ENCODE measurements around the gene PLEKHG1.

Gene PLEKHG1

DNA sequence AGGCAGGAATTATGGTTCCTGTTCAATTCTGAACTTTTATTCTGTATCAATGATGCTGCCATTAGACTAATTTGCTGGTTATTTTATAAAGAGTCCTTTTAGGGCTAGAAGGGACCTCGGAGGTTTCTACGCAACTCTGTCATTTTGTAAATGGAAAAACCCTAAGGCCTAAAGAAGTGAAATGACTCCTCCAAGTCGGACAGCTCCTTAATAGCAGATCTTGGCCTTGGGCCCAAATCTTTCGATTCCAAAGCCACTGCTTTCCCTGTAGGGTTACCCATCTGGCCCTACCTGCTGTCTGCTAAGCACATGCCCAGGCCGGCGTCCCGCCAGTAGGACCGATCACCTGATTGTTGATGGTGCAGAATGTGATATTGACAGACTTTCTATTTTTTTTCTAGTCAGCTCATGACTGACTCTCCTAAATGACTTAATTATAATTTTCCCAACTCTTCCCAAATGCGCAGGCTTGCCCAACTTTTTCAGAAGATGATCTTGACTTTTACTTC lies 40.2 kb downstream of the PLEKHG1 start:
- Histone ChIP-seq H3K79me2 (ENCODE audit: insufficient read depth, low read length) (peaks cover 98% of the 10 kb centered on the region), H3K4me3 (ENCODE audit: low read depth, low read length, poor library complexity, severe bottlenecking) (peak overlapping the region; percentile 33), H3F3A (ENCODE audit: insufficient read depth, low read length) (peaks cover 4% of the 10 kb centered on the region; the same call in 1 of the 2 replicates), H3K36me3 (ENCODE audit: insufficient read depth, low read length) (peaks cover 54% of the 10 kb centered on the region; the same call in 1 of the 2 replicates), H3K4me2 (ENCODE audit: low read length) (peak overlapping the region; percentile 66), H3K9me3 (ENCODE audit: low read length) (no peaks in the 10 kb centered on the region), H3K9me2 (ENCODE audit: low read depth, low read length) (no peaks in the 10 kb centered on the region), H3K27me3 (ENCODE audit: insufficient read depth, low read length) (no peaks in the 10 kb centered on the region), H2AFZ (ENCODE audit: low read length) (no peak overlapping the region), H3K27ac (ENCODE audit: low read depth, low read length, poor library complexity, severe bottlenecking) (peak overlapping the region; percentile 82), H3K4me1 (ENCODE audit: insufficient read depth, low read length, severe bottlenecking) (peaks cover 97% of the 10 kb centered on the region), H4K20me1 (ENCODE audit: insufficient read depth, low read length) (no peaks in the 10 kb centered on the region), H3K9ac (ENCODE audit: low read length) (peak overlapping the region; percentile 53; the same call in 1 of the 2 replicates)
- TF ChIP-seq EZH2 (IDR thresholded peaks at IDR 0.05; ENCODE audit: borderline replicate concordance, low read length): no peak
- TF ChIP-seq, protein P1, sequence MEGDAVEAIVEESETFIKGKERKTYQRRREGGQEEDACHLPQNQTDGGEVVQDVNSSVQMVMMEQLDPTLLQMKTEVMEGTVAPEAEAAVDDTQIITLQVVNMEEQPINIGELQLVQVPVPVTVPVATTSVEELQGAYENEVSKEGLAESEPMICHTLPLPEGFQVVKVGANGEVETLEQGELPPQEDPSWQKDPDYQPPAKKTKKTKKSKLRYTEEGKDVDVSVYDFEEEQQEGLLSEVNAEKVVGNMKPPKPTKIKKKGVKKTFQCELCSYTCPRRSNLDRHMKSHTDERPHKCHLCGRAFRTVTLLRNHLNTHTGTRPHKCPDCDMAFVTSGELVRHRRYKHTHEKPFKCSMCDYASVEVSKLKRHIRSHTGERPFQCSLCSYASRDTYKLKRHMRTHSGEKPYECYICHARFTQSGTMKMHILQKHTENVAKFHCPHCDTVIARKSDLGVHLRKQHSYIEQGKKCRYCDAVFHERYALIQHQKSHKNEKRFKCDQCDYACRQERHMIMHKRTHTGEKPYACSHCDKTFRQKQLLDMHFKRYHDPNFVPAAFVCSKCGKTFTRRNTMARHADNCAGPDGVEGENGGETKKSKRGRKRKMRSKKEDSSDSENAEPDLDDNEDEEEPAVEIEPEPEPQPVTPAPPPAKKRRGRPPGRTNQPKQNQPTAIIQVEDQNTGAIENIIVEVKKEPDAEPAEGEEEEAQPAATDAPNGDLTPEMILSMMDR (IDR thresholded peaks at IDR 0.05; ENCODE audit: low read length): no peak

DNA sequence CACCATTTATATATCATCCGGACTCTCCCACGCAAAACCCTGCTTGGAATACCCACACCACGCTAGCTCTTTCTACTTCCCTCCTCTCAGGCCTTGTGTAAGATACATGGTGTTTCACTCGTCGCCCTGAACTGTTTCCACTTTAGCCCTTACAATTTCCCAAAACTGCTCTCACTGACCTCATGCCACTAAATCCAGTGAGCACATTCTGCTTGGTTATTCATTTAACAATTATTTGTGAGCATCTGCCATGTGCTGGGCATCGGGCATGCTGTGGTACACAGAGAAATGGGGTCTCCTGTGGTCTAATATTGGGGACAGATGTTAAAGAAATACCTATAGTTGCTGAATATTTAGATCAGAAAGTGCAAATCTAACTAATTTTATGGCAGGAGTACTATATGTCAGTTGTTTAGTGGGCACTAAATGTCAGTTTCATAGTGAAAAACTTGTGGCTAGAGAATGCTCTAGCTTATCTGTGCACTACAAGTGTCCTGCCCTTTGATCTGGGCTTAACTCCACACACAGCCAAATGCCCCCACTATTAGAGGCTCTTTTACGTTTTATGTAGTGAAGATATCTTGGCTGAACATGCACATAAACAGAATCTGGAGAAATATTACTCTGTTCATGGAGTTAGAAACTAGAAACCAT lies 41.0 kb downstream of the PLEKHG1 start:
- Histone ChIP-seq H3K9me2 (ENCODE audit: low read depth, low read length) (no peaks in the 10 kb centered on the region), H2AFZ (ENCODE audit: low read length) (no peak overlapping the region), H4K20me1 (ENCODE audit: insufficient read depth, low read length) (no peaks in the 10 kb centered on the region), H3F3A (ENCODE audit: insufficient read depth, low read length) (peaks cover 4% of the 10 kb centered on the region; the same call in 1 of the 2 replicates), H3K4me2 (ENCODE audit: low read length) (peak overlapping the region; percentile 66), H3K79me2 (ENCODE audit: insufficient read depth, low read length) (peaks cover 98% of the 10 kb centered on the region), H3K4me3 (ENCODE audit: low read depth, low read length, poor library complexity, severe bottlenecking) (peak overlapping the region; percentile 33), H3K27me3 (ENCODE audit: insufficient read depth, low read length) (no peaks in the 10 kb centered on the region), H3K9ac (ENCODE audit: low read length) (peak overlapping the region; percentile 53), H3K9me3 (ENCODE audit: low read length) (no peaks in the 10 kb centered on the region), H3K4me1 (ENCODE audit: insufficient read depth, low read length, severe bottlenecking) (peaks cover 97% of the 10 kb centered on the region), H3K36me3 (ENCODE audit: insufficient read depth, low read length) (peaks cover 57% of the 10 kb centered on the region; the same call in 1 of the 2 replicates), H3K27ac (ENCODE audit: low read depth, low read length, poor library complexity, severe bottlenecking) (peak overlapping the region; percentile 82)
- no peak for TF ChIP-seq EZH2 (IDR thresholded peaks at IDR 0.05; ENCODE audit: borderline replicate concordance, low read length)
- TF ChIP-seq, protein P1 (IDR thresholded peaks at IDR 0.05; ENCODE audit: low read length): no peak

DNA sequence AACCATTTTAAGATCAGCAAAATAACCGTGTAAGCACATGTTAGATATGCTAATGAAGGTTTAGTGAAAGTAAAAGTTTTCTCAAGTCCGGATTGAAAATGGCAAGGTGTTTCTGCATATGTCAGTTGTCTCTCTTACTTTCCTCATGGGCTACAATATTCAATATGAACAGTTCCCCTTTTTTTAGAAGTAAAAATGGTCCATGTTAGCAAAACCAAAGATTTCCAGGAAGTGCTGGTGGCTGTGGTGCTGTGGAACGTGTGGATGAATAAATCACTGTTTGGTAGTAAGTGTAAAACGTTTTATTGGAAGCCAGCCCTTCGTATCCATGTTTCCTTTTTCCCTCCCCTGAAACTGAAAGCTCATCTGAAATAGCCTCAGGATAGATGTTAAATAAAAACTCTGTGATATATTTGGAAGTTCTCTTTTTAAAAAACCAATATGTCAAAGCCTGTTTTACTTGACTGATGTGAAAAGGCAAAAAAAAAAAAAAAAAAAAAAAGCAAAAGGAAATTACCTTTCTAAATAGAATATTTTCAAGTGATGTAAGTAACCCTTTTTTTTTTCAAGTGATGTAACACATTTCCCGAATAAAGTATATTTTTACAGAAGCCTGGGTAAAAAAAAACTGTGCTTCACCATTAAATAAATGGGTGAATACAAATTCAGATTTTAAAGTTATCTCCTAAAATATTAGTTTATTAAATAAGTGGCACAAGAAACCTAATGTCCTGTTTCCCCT lies 41.9 kb downstream of the PLEKHG1 start:
- Histone ChIP-seq H3K9ac (ENCODE audit: low read length) (peak overlapping the region; percentile 53), H3F3A (ENCODE audit: insufficient read depth, low read length) (peaks cover 4% of the 10 kb centered on the region; the same call in 1 of the 2 replicates), H3K4me2 (ENCODE audit: low read length) (peak overlapping the region; percentile 66), H3K36me3 (ENCODE audit: insufficient read depth, low read length) (peaks cover 57% of the 10 kb centered on the region; the same call in 1 of the 2 replicates), H3K9me3 (ENCODE audit: low read length) (no peaks in the 10 kb centered on the region), H2AFZ (ENCODE audit: low read length) (no peak overlapping the region), H3K79me2 (ENCODE audit: insufficient read depth, low read length) (peaks cover 98% of the 10 kb centered on the region), H3K4me3 (ENCODE audit: low read depth, low read length, poor library complexity, severe bottlenecking) (peak overlapping the region; percentile 19), H3K27ac (ENCODE audit: low read depth, low read length, poor library complexity, severe bottlenecking) (peak overlapping the region; percentile 82), H3K9me2 (ENCODE audit: low read depth, low read length) (no peaks in the 10 kb centered on the region), H3K4me1 (ENCODE audit: insufficient read depth, low read length, severe bottlenecking) (peaks cover 97% of the 10 kb centered on the region), H3K27me3 (ENCODE audit: insufficient read depth, low read length) (no peaks in the 10 kb centered on the region), H4K20me1 (ENCODE audit: insufficient read depth, low read length) (no peaks in the 10 kb centered on the region)
- no peak for TF ChIP-seq EZH2 (IDR thresholded peaks at IDR 0.05; ENCODE audit: borderline replicate concordance, low read length)
- TF ChIP-seq, protein P1 (IDR thresholded peaks at IDR 0.05; ENCODE audit: low read length): no peak
